ENCODE measurements around the gene L3MBTL4.

DNA sequence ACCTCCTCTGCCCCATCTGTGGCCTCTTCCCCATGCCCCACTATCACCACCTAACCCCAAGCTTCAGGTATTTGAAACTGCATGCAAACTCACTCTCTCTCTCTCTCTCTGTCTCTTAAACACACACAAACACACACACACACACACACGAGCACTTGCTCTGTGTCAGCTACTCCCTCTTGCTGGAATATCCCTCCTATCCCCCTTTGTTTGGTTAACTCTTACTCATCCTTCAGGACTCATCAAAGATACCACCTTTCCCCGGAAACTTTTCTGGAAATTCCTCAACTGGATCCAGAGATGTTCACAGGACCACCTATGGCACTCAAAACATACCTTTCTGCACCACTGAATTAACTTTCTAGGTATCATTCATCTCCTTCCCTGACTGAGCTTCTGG lies 296.6 kb downstream of the L3MBTL4 start:
- TF ChIP-seq, protein P1, sequence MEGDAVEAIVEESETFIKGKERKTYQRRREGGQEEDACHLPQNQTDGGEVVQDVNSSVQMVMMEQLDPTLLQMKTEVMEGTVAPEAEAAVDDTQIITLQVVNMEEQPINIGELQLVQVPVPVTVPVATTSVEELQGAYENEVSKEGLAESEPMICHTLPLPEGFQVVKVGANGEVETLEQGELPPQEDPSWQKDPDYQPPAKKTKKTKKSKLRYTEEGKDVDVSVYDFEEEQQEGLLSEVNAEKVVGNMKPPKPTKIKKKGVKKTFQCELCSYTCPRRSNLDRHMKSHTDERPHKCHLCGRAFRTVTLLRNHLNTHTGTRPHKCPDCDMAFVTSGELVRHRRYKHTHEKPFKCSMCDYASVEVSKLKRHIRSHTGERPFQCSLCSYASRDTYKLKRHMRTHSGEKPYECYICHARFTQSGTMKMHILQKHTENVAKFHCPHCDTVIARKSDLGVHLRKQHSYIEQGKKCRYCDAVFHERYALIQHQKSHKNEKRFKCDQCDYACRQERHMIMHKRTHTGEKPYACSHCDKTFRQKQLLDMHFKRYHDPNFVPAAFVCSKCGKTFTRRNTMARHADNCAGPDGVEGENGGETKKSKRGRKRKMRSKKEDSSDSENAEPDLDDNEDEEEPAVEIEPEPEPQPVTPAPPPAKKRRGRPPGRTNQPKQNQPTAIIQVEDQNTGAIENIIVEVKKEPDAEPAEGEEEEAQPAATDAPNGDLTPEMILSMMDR (IDR thresholded peaks at IDR 0.05): no peak
- TF ChIP-seq POLR2A (IDR thresholded peaks at IDR 0.05): no peak

Data from adrenal gland (tissue), 5 donors.